SW480 (cell line): Measurements from ENCODE around the gene GCAT.
A peak's percentile ranks its signal among the peaks of the same experiment; 100 is the strongest.

ENCODE experiments used
- DNase-seq: peaks from one replicate; pipeline ENCODE4 v3.0.0-alpha.2; 2016; ENCODE audit warnings: low spot score

The GCAT gene

DNA sequence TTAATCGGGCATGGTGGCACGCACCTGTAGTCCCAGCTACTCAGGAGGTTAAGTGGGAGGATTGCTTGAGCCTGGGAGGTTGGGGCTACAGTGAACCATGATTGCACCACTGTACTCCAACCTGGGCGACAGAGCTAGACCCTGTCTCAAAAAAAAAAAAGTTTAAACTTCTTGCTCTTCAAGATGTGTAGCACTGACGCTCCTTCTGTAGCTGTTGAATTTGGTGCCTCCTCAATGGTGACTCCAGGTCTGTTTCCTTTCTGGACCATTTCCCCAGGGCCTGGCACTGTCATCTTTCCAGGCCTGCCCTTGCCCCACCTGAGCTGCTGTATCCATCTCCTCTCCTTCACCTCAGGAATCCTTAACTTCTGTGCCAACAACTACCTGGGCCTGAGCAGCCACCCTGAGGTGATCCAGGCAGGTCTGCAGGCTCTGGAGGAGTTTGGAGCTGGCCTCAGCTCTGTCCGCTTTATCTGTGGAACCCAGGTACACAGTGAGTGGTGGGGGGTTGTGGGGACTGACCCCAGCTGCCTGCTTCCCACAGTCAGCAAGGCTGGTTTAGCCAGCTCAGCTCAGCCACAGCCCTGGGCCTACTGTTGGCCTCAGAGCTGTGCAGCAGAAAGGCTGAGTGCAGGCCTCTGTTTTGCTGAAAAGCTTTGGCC, 2.1 kb downstream of the GCAT start:
- no peak for DNase-seq

DNA sequence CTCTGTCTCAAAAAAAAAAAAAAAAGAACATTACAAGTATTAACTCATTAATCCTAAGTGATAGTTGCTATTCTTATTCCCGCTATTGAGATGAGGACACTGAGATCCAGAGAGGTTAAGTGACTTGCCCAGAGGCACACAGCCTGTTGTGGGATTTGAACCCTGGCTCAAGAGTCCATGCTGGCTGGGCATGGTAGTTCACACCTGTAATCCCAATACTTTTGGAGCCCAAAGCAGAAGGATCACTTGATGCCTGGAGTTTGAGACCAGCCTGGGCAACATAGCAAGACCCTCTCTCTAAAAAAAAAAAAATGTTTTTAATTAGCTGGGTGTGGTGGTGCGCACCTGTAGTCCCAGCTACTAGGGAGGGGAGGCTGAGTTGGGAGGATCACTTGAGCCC, 4.1 kb downstream of the GCAT start:
- DNase-seq = no peak

DNA sequence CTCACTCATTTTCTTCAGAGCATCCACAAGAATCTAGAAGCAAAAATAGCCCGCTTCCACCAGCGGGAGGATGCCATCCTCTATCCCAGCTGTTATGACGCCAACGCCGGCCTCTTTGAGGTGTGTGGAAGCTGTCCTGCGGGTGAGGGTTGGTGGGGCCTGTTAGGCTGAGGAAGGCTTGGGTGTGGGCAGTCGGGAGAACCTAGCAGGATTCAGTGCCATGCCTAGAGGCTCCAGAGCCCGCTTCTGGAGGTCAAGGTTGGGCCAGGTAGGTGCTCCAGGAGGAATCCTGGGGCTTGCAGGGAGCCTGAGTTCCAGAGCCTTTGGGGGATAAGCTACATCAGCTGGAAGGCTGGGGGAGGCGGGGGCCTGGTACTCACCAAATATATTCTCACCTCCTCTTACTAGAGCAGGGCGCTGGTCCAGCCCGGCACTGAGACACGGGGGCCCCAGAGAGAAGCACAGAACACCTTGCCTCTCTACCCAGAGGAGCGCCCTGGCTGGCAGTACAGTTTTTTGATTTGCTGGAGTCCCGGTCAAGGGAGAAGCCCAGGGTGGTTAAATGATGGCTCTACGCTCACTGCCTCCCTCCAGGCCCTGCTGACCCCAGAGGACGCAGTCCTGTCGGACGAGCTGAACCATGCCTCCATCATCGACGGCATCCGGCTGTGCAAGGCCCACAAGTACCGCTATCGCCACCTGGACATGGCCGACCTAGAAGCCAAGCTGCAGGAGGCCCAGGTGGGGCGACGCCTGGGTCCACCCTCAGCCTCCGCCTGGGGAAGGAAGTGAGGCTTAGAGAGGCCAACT, 5.3 kb downstream of the GCAT start:
- no peak for DNase-seq

DNA sequence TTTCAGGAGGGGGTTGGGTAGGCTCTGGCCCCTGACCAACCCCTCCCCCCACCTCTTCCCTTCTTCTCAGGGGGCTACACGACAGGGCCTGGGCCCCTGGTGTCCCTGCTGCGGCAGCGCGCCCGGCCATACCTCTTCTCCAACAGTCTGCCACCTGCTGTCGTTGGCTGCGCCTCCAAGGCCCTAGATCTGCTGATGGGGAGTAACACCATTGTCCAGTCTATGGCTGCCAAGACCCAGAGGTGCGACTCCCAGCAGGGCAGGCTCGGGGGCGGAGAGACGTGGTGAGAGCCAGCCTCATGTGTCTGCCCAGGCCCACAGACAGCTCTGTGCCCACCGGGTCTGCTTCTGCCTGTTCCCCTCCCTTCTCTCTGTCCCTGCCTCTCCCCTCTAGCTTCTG, 7.9 kb downstream of the GCAT start:
- DNase-seq = no peak

DNA sequence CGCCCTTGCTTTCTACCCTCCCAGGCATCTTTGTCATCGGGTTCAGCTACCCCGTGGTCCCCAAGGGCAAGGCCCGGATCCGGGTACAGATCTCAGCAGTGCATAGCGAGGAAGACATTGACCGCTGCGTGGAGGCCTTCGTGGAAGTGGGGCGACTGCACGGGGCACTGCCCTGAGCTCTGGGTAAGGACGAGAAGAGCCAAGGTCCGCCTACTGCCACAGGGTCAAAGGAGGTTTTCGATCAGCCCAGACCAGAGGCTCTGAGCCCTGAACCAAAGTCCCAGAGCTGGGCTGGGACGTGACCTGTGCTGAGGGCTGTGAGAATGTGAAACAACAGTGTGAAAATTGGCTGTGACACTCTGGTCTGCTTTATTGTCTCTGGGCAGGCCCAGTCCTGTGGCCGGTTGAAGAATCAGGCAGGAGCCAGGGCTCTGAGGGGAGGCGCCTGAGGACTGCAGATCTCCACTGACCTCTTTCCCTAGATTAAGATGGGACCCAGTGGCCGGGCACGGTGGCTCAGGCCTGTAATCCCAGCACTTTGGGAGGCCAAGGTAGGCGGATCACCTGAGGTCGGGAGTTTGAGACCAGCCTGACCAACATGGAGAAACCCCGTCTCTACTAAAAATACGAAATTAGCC, 8.9 kb downstream of the GCAT start:
- no peak for DNase-seq

DNA sequence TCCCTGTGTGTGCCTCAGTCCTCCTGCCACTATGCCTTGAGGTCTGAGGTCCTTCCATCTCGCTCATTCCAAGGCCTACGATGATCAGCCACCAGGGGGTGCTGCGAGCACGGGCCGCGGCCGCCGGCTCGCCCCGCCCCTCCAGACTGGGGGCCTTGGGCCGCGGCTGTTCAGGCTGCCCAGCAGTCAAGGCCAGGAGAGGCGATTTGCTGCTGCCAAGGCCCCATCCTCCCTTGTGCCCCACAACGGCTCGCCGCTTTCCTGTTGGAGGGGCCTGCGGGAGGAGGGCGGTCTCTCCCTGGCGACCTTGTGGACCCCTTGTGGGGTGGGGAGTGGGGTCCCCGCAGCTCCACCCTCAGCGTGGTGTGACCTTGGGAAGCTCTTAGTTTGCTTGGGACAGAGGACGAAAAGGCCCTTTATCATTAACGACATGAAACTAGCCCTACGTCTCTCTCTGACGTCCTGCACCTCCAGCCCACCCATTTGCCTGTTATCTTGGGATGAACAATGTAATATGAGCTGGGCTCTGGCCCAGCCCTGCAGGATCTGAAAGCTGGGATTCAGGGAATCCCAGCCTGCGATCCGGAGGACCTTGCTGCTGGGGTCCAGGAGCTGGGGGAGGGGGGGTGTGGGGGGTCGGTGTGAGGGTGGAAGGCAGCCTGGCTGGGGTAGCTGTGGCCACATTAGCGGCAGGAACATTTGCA, 10.1 kb downstream of the GCAT start:
- peak; percentile 59 for DNase-seq

DNA sequence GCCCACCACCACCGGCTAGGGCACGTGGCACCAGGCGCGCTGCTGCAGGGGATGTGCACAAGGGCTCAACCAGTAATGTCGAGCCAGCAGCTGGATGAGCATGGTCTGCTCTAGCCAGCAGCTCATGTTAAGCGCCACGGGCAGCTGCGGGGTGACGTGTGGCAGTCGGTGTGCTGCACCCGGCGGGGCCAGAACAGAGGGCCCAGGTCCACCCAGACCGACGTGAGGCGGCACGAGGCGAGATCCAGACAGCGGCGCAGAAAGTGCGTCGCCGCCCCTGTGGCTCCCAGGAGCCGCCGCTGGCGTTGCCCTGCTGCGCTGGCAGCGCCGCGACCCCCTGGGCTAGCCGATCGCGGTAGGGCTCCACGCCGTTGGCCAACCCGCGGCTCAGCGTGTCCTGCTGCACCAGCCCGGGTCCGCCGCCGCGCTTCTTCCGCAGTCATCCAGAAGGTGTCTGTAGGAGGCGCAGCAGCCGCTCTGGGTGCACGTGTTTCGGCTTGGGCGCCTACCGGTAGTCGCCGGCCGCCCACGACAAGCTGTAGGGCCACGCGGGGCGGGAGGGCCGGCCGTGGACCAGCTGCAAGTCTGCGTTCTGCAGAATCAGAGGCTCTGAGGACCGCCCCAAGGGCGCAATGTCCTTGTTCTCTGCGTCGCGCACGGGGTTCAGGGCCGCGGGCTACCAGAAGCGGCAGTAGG, 10.8 kb downstream of the GCAT start:
- DNase-seq = no peak

DNA sequence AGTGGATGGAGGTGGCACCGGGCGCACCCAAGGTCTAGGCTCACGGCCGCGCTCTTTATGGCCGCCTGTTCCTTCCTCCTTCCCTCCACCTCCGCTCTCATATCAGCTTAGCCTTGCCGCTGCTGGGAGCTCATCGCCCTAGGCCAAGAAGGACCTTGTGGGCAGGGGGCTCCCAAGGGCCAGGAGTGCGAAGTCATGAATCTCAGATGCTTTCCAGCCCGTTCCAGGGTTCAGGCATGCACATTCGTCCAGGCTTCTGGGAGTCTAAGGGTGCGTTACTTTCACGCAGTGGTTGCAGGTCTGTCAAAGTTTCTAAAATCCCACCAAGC, 11.3 kb downstream of the GCAT start:
- no peak for DNase-seq

DNA sequence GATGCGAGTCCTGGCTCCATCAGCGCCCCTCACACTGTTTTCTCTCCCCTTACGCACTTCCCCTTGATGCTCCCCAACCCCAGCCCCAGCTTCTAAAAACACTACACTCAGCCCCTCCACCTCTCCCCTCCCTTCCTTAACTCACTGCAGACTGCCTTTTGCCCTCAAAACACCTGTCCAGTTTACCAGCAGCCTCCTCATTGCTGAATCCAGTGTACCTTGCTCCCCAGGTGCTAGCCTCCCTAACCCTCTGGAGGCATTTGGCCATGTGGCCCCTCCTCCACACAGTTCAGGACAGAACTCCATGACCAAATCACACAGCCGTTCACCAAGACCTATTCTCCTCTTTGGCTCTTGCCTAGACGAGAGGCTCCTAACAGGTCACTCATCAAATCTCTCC, 12.6 kb downstream of the GCAT start:
- DNase-seq = no peak

DNA sequence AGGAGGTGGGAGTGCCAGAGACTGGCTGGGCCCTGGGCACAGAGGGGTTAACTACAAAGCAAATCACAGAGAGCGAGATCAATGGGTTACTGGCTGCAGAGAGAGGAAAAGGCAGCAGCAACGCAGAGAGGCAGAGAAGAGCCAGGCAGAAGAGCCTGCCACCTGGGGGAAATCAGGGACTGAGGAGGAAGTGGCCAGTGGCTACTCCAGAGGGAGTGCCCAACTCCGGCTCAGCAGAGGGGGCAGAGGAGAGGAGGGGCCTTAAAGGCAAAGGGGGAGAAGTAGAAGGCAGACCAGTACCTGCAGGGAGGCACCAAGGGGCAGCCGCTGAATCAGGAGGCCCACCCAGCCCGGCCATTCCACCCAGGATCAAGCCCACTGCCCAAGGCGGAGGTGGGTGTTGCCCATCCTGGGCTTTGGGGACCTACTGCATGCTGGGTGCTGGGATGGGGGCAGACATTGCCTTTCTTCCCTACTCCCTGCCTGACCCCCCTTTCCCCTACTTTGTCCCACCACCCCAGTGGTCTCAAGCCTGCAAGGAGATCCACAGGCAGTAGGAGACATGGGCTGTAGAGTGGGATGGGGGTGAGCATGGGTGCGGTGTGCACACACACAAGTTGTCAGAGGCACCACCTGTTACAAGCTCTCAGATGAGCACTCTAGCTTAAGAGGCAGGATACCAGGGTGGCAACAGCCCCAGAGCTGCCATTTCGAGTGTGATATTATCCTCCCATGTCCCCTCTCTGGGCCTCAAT, 14.5 kb downstream of the GCAT start:
- no peak for DNase-seq

DNA sequence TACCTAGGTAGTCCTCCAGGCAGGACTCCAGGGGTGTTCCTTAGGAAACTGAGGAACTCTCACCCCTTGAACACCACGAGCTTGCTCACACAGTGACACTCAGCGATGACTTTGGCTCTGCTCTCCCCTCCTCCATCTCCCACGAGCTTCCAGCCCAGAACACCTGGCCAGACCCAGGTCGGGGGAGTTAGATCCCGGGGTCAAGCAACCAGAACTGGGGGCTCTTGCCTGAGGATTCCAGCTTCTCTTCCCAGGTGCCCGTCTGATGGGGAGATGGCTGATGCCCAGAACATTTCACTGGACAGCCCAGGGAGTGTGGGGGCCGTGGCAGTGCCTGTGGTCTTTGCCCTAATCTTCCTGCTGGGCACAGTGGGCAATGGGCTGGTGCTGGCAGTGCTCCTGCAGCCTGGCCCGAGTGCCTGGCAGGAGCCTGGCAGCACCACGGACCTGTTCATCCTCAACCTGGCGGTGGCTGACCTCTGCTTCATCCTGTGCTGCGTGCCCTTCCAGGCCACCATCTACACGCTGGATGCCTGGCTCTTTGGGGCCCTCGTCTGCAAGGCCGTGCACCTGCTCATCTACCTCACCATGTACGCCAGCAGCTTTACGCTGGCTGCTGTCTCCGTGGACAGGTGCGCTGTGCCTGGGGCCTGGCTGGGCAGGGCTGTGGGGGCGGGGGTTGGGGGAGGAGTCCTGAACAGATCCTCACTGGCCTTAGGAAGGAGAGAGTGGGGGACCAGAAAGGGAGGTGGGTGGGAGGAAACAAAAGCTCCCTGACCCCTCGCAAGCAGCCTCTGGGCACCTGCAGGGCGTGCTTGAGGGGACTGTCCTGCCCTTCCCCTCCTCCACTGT, 15.6 kb downstream of the GCAT start, which contains the start of gene GALR3:
GALR3 (plus strand) TSS at position 249 of the 852 bp plus-strand sequence; CDS start at position 274, 25 bp downstream.
- no peak for DNase-seq

DNA sequence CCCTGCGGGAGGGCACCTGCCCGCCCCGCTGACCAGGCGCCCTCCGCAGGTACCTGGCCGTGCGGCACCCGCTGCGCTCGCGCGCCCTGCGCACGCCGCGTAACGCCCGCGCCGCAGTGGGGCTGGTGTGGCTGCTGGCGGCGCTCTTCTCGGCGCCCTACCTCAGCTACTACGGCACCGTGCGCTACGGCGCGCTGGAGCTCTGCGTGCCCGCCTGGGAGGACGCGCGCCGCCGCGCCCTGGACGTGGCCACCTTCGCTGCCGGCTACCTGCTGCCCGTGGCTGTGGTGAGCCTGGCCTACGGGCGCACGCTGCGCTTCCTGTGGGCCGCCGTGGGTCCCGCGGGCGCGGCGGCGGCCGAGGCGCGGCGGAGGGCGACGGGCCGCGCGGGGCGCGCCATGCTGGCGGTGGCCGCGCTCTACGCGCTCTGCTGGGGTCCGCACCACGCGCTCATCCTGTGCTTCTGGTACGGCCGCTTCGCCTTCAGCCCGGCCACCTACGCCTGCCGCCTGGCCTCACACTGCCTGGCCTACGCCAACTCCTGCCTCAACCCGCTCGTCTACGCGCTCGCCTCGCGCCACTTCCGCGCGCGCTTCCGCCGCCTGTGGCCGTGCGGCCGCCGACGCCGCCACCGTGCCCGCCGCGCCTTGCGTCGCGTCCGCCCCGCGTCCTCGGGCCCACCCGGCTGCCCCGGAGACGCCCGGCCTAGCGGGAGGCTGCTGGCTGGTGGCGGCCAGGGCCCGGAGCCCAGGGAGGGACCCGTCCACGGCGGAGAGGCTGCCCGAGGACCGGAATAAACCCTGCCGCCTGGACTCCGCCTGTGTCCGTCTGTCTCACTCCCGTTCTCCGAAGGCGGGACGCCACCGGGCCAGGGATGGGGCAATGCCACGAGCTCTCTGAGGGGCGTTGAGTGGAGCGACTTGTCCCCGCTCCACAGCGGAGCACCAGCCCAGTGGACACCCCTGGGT, 17.2 kb downstream of the GCAT start:
- DNase-seq = no peak

DNA sequence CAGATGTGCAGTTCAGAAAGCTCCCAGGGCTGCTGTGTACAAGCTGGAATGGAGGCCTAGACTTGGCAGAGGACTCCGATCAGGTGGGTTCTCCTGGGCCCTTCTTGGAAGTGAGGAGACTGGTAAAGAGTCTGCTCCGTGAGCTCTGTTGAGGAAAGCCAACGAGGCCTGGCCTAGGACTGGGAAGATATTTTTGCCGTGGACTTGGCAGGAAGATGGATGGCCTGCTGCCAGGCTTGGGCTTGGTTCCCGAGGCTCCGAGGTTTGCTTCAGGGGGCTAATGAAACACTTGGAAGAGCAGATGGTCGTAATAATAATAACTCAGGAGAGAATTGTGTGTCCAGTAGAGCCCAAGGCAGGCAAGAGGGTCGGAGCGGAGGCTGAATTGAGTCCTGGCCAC, 19.3 kb downstream of the GCAT start:
- DNase-seq = no peak

DNA sequence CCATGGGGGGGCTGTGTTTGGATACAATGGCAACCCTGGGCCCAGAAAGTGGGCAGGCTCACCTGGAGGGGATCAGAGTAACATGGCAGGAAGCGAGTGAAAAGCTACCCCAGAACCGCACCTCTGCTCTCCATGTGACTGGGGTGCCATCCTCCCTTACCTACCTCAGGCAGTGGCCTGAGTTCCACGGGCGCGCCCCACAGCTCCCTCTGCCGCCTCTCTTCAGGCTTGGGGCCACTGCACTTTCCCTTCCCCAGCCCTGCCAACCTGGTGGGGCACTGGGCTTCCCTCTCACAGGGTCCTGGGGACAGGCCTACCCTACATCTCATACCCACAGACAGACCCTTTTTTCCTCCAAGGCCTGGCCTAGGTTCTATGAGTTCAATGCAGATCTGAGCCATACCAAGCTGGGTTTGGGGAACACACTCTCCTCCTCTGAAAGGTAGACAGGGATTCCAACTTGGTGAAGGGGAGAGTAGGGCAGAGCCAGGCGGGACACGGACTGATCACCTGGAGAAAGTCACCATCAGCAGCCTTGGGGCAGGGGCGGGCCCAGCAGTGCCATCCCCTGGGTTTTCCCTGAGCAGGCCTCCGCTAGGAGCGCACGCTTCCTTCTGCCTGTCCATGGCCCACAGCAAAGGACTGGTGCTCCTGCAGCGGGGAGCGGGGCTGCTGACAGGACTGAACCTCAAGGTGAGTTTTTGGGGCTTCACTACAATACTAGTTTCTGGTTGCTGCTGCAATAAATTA, 22.5 kb downstream of the GCAT start:
- DNase-seq = no peak

DNA sequence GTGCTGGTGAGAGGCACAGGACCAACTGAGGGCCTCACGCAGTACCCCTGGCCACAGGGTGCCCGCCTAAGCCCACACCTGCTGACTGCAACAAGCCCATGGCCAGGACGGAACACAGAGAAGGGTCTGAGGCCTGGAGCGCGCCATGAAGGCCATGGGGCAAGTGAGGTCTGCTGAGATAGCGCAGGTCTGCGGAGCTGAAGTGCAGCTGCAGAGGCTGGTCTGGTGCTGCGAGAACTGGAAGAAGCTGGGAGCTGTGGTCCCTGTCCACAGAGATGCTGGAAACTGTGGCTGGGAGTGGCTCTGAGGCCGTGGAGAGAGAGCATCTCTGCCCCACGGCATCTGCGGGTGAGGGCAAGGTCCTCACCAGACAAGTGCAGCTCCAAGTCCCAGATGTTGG, 23.7 kb downstream of the GCAT start:
- no peak for DNase-seq

DNA sequence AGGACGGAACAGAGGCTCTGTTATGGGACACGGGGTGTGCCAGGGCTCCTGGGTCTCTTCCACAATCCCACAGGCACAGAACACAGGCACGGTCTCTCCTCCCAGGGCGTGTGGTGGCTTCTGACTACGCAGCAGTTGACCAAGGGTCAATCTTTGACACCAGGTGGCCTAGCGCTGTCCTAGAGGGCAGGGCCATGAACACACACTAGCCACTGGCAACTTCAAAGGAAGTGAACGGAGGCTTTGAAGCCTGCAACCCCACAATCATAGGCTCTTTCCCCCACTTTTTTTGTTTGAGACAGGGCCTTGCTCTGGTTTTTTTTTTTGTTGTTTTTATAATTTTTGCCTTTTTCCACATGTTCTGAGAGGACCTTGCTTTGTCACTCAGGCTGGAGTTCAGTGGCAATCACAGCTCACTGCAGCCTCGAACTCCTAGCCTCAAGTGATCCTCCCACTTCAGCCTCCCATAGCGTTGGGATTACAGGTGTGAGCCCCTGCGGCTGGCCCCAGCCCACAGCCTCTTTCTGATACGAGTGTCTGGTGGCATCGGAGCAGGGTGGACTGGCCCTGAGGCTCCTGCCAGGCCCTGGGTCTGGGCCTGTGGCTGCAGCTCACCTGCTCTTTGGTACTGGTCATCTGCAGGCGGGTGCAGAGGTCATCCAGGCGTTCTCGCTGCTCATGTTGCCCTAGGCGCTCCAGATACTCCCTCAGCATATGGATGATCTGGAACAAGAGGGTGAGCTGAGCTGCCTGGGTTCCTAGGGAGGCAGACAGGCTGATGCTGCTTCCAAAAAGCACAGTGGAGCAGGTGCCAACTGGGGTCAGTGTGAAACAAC, 24.5 kb downstream of the GCAT start:
- DNase-seq = no peak

DNA sequence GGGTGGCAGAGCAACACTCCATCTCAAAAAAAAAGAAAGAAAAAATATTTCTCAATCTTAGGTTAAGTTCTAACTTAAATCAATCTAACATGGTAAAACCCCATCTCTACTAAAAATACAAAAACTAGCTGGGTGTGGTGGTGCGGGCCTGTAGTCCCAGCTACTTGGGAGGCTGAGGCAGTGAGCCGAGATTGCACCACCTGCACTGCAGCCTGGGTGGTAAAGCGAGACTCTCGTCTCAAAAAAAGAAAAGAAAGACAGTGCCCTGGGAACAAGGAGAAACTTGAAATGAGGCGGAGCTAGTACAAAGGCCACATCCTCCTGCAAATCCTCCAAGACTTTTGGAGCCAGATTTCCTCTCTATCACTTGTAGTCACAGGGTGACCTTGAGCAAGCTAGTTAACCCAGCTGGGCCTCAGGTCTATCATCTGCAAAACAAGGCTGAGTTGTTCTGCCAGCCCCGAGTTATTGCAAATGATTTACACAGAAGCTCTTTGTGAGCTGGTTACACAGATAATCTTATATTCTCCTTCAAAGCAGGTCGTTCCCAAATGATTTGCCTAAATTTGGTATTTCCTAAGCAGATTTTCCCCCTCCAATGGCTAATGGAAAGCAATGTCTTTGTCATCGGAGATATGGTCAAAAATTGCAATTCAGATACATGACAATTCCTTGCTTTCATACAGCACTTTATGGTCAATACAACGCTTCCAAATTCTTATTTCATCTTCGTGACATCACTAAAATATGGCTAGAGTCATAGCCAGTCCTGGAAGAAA, 34.5 kb downstream of the GCAT start:
- DNase-seq = no peak
